ENCODE data around the gene DHRS12.

The DHRS12 gene

GRCh38 chr13:51728275-51728673, 75.7 kb downstream of the DHRS12 start:
- no peak for DNase-seq (ENCODE audit: low read depth in 2 of 2)

- no peak for DNase-seq (ENCODE audit: low read depth in 2 of 2)
Observed at GRCh38 chr13:51727634-51728274, 76.2 kb downstream of the DHRS12 start.

- DNase-seq (ENCODE audit: low read depth in 2 of 2): no peak
Observed at GRCh38 chr13:51726446-51727193, 77.3 kb downstream of the DHRS12 start.

GRCh38 chr13:51724721-51725120, 79.2 kb downstream of the DHRS12 start:
- no peak for DNase-seq (ENCODE audit: low read depth in 2 of 2)

- DNase-seq (ENCODE audit: low read depth in 2 of 2): no peak
Observed at GRCh38 chr13:51723529-51723928, 80.4 kb downstream of the DHRS12 start.

- no peak for DNase-seq (ENCODE audit: low read depth in 2 of 2)
Observed at GRCh38 chr13:51721496-51721895, 82.5 kb downstream of the DHRS12 start.

GRCh38 chr13:51719394-51719793, 84.6 kb downstream of the DHRS12 start:
- DNase-seq (ENCODE audit: low read depth in 2 of 2): no peak
